Prostate gland (tissue), 2 donors: ENCODE results near the gene TMEM143. TPM values are rescaled to one million over a fixed set of nuclear protein-coding genes. Genes with fewer than 3 reads are reported as not detected.

ENCODE experiments used
- DNase-seq: peaks from one replicate; pipeline ENCODE4 v3.0.0-alpha.2; 2019; ENCODE audit warnings: low spot score
- H3K27ac ChIP-seq, 2 donors: fragments of 200-600 bp; sonication (generic); 2 replicates each; pipeline ENCODE4 v1.5.1; 2017 to 2019
- H3K27me3 ChIP-seq: fragments of 200-600 bp; sonication (generic); replicated peaks from 2 replicates; pipeline ENCODE4 v1.5.1; 2019; ENCODE audit not compliant: insufficient read depth
- H3K36me3 ChIP-seq, 2 donors: fragments of 200-600 bp; sonication (generic); 1 replicate in 1 of 2; 2 replicates in 1 of 2; pipeline versions ENCODE4 v1.5.1 to v1.8.1; 2017 to 2019
- H3K4me1 ChIP-seq: fragments of 200-600 bp; sonication (generic); replicated peaks from 2 replicates; pipeline ENCODE4 v1.5.1; 2019
- H3K4me3 ChIP-seq, 2 donors: fragments of 200-600 bp; sonication (generic); 2 replicates each; pipeline ENCODE4 v1.5.1; 2017 to 2019
- H3K9me3 ChIP-seq: fragments of 200-600 bp; sonication (generic); 2 replicates; pipeline ENCODE4 v1.5.1; 2017
- POLR2A ChIP-seq: fragments of 450-650 bp; IDR thresholded peaks from one replicate; pipeline ENCODE4 v1.6.1; 2016; ENCODE audit warnings: antibody characterized with exemption, mild to moderate bottlenecking
- POLR2AphosphoS5 ChIP-seq: sonication (generic); formaldehyde crosslinking; IDR thresholded peaks from one replicate; pipeline ENCODE4 v1.6.1; 2017; ENCODE audit warnings: antibody characterized with exemption
- WGBS: methylation state at CpG from one replicate; pipeline ENCODE4 v1.1.5; 2018; 5-methylcytosine and 5-hydroxymethylcytosine counted together
- intact Hi-C: fragments of 100-400 bp; cut with DNase I; formaldehyde crosslinking; loops from one replicate; pipeline ENCODE4 v1.14.2; 2022
- total RNA-seq, 2 donors: library from RNA; depleted of rRNA; stranded (reverse); fragments of >200 nt; gene quantifications; one replicate each; pipeline ENCODE4 v1.1.0, GENCODE V29; 2016
- TF ChIP-seq, protein P1 (sequence below), 4 experiments: fragments of 200-600 bp in 2 of 4; fragments of 450-650 bp in 2 of 4; sonication (generic) in 2 of 4; IDR thresholded peaks; 1 replicate in 3 of 4; 2 replicates in 1 of 4; pipeline ENCODE4 v1.5.1; 2016 to 2019; ENCODE audit warnings: antibody characterized with exemption in 4 of 4, mild to moderate bottlenecking in 2 of 4, moderate library complexity in 2 of 4

The TMEM143 gene
- total RNA-seq, 2 donors from 2014 or later, result 4.6 to 14.9 TPM

DNA sequence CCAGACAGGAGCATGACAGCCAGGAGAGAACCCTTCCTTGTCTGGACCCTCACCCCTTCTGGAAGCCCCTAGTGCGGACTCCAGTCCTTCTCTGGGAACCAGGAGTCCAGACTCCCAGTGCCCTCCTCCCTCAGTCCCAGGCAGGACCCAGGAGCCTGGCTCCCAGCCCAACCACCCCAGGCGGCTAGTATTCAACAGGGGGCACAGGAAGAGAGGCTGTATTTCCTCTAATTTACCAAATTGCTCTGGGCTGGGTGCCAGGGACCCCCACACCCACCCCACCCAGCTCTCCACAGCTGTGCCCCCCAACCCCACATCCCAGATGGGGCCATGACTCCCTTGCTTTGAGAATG, 33.1 kb upstream of the TMEM143 start:
- TF ChIP-seq, protein P1, sequence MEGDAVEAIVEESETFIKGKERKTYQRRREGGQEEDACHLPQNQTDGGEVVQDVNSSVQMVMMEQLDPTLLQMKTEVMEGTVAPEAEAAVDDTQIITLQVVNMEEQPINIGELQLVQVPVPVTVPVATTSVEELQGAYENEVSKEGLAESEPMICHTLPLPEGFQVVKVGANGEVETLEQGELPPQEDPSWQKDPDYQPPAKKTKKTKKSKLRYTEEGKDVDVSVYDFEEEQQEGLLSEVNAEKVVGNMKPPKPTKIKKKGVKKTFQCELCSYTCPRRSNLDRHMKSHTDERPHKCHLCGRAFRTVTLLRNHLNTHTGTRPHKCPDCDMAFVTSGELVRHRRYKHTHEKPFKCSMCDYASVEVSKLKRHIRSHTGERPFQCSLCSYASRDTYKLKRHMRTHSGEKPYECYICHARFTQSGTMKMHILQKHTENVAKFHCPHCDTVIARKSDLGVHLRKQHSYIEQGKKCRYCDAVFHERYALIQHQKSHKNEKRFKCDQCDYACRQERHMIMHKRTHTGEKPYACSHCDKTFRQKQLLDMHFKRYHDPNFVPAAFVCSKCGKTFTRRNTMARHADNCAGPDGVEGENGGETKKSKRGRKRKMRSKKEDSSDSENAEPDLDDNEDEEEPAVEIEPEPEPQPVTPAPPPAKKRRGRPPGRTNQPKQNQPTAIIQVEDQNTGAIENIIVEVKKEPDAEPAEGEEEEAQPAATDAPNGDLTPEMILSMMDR (IDR thresholded peaks at IDR 0.05), result no peak
- TF ChIP-seq POLR2A (no peak), POLR2AphosphoS5 (no peak)
- H3K27me3 ChIP-seq, result peaks cover 2% of the 10 kb centered on the region
- H3K27ac ChIP-seq, result no peak overlapping the region
- H3K36me3 ChIP-seq, result no peaks in the 10 kb centered on the region
- no peak for DNase-seq
- no peaks in the 10 kb centered on the region for H3K9me3 ChIP-seq
- H3K4me1 ChIP-seq, result no peaks in the 10 kb centered on the region
- 71% methylated on average over 2 of the region's 2 CpGs for WGBS
- H3K4me3 ChIP-seq, result no peak overlapping the region
- intact Hi-C loops, result no loop called here

DNA sequence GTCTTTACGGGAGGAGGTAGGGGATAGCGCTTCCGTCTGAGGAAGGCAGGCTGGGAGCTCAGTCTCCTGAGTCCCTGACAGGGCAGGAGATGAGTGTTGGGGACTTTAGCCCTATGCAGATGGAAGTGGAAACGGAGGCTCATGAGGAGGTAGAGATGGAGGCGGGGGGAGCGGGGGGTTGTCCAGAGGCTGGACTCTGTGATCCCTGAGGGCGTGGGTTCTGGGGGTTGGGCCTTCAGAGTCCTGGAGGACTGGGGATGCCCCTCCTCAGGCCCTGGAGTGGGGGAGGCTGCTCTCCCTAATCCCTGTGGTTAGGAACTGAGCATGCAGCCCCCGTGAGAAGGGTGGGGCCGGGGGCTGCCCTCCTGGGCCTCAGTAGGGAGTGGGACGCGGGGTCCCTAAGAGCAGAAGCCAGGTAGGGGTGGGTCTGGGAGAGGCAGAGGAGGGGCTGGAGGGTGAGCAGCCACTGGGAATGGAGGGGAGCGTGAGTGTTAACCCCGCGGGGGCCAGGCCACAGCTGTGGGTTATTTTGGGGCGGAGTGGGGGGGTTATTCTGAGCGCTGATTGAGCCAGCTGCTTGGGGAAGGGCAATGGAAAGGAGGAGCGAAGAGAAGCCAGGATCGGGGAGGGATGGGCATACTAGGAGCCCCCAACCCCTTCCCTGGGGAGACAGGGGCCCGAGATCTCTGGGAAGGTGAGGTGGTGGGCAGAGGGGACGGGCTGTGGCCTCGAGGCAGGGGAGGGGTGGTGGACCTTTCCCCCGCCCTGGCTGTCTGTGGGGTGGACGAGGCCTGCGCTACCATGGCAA, 32.5 kb upstream of the TMEM143 start:
- no peaks in the 10 kb centered on the region for H3K9me3 ChIP-seq
- TF ChIP-seq POLR2A (no peak), POLR2AphosphoS5 (no peak)
- TF ChIP-seq, protein P1 (IDR thresholded peaks at IDR 0.05), result no peak
- no peak overlapping the region for H3K4me3 ChIP-seq
- H3K27me3 ChIP-seq, result peaks cover 2% of the 10 kb centered on the region
- DNase-seq, result no peak
- no peaks in the 10 kb centered on the region for H3K36me3 ChIP-seq
- no peaks in the 10 kb centered on the region for H3K4me1 ChIP-seq
- WGBS, result 66% methylated on average over 24 of the region's 24 CpGs
- no peak overlapping the region for H3K27ac ChIP-seq
- intact Hi-C loops, result no loop called here

DNA sequence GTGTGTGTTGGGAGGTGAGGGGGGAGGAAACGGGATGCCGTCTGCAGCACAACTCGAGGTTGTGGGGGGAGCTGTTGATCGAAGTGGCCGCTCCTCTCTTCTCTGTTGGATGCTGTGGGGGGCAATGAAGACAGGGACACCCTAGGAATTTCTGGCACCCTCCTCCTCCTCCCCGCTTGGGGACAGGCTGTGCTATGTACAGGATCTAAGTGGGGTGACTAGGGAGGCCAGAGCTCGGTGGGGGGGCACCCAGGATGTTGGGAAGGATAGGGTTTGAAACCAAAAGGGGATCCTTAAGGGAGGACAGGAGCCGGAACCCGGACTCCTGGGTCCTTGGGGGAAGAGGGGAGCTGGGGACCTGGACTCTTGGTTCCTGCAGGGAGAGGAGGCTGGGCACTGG, 31.8 kb upstream of the TMEM143 start:
- no peak for DNase-seq
- intact Hi-C loops, result no loop called here
- Histone ChIP-seq H3K27me3 (peaks cover 2% of the 10 kb centered on the region), H3K27ac (no peak overlapping the region), H3K36me3 (no peaks in the 10 kb centered on the region), H3K4me1 (no peaks in the 10 kb centered on the region), H3K4me3 (no peak overlapping the region), H3K9me3 (no peaks in the 10 kb centered on the region)
- TF ChIP-seq POLR2A, result no peak
- WGBS, result 41% methylated on average over 6 of the region's 9 CpGs

DNA sequence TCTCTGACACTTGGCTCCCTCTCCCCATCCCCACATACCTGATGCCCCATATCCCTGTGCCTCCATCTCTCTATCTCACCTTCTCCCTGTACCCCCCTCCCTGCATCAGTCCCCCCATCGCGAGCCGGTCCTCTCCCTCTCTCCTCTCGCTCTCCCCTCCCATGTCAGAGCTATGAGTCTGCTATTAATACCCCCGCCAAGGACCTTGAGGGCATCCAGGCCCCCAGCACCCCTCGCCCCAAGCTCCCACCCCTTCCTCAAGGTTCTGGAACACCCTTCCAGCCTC, 31.4 kb upstream of the TMEM143 start:
- Histone ChIP-seq H3K4me3 (no peak overlapping the region), H3K36me3 (no peaks in the 10 kb centered on the region), H3K9me3 (no peaks in the 10 kb centered on the region), H3K27ac (no peak overlapping the region), H3K27me3 (peaks cover 2% of the 10 kb centered on the region), H3K4me1 (no peaks in the 10 kb centered on the region)
- TF ChIP-seq POLR2A (no peak), POLR2AphosphoS5 (no peak)
- TF ChIP-seq, protein P1 (IDR thresholded peaks at IDR 0.05), result no peak
- intact Hi-C loops, result no loop called here
- WGBS, result 11% methylated on average over 6 of the region's 6 CpGs
- no peak for DNase-seq

DNA sequence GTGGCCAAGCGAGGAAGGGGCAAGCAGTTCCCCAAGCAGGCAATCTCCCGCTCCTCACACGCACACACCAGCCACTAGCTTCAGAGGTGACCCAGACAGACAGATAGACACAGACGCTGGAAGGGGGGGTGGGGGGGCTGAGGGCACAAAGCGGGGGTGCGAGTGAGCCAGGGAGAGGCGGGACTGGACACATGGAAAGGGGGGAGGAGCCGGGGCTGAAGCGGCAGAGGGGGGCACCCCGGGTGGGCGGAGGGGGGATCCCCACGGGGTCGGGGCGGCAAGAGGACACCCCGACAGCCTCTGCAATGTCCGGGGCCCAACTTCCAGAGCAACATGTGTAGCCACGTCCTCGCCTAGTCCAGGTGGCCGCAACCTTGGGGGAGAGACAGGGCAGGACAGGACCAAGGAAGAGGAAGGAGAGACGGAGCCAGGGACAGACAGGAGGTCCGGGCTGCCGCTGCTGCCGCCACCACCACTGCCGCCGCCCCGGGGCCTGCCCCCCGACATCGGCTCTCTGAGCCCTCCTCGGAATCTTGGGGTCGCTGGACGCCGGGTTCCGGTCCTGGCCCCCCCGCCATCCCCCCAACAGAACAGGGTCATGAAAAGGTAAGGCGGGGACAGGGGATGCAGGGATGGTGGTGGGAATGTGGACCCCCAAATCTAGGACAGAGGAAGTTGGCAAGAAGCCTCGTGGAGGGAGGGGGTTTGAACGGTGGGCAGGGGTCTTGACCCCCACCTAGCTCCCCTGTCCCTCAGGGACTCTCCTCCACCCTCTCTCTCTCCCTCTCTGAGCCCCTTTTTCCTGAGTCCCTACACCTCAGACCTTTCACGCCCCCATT, 30.8 kb upstream of the TMEM143 start:
- no peak for DNase-seq
- Histone ChIP-seq H3K27me3 (peaks cover 2% of the 10 kb centered on the region), H3K4me1 (no peaks in the 10 kb centered on the region), H3K4me3 (peak overlapping the region in 1 of 2 donors; percentile 7), H3K27ac (no peak overlapping the region), H3K9me3 (no peaks in the 10 kb centered on the region), H3K36me3 (no peaks in the 10 kb centered on the region)
- 4% methylated on average over 38 of the region's 38 CpGs for WGBS
- intact Hi-C loops, result no loop called here
- TF ChIP-seq, protein P1 (IDR thresholded peaks at IDR 0.05), result no peak
- TF ChIP-seq POLR2A, result no peak
- TF ChIP-seq POLR2AphosphoS5, result no peak
